SJCRH30 (cell line): ENCODE results near the gene CDC14B. TPM values are rescaled to one million over a fixed set of nuclear protein-coding genes. Genes with fewer than 3 reads are reported as not detected.
"Not testable (repeated sequence)": the region's sequence is repeated elsewhere in the genome, so short reads cannot be mapped to it uniquely, and the experiment has no call there.

ENCODE experiments used
- DNase-seq, 2 experiments: peaks; one replicate each; pipeline ENCODE4 v3.0.0-alpha.2; 2015 to 2020
- H3K27ac ChIP-seq: fragments of 250-450 bp; sonication (Bioruptor Pico); 2 replicates; pipeline ENCODE4 v1.5.1; 2020; ENCODE audit warnings: mild to moderate bottlenecking, moderate library complexity
- H3K27me3 ChIP-seq: fragments of 250-450 bp; sonication (Bioruptor Pico); 2 replicates; pipeline ENCODE4 v1.5.1; 2020; ENCODE audit warnings: mild to moderate bottlenecking, moderate library complexity
- H3K36me3 ChIP-seq: fragments of 250-450 bp; sonication (Bioruptor Pico); 2 replicates; pipeline ENCODE4 v1.5.1; 2020; ENCODE audit warnings: mild to moderate bottlenecking, moderate library complexity
- H3K4me1 ChIP-seq: fragments of 250-450 bp; sonication (Bioruptor Pico); 2 replicates; pipeline ENCODE4 v1.5.1; 2020; ENCODE audit warnings: mild to moderate bottlenecking, moderate library complexity
- H3K4me3 ChIP-seq: fragments of 250-450 bp; sonication (Bioruptor Pico); 2 replicates; pipeline ENCODE4 v1.5.1; 2020; ENCODE audit warnings: mild to moderate bottlenecking, moderate library complexity
- H3K9me3 ChIP-seq: fragments of 250-450 bp; sonication (Bioruptor Pico); replicated peaks from 2 replicates; pipeline ENCODE4 v1.5.1; 2020; ENCODE audit warnings: mild to moderate bottlenecking, moderate library complexity
- total RNA-seq: library from RNA; depleted of rRNA; stranded (reverse); fragments of >200 nt; shearing (Covaris generic); gene quantifications from 2 replicates; pipeline ENCODE4 v1.2.3, GENCODE V29; 2014

The CDC14B gene
- total RNA-seq, 1 experiment from 2014 or later: 37.1 TPM

DNA sequence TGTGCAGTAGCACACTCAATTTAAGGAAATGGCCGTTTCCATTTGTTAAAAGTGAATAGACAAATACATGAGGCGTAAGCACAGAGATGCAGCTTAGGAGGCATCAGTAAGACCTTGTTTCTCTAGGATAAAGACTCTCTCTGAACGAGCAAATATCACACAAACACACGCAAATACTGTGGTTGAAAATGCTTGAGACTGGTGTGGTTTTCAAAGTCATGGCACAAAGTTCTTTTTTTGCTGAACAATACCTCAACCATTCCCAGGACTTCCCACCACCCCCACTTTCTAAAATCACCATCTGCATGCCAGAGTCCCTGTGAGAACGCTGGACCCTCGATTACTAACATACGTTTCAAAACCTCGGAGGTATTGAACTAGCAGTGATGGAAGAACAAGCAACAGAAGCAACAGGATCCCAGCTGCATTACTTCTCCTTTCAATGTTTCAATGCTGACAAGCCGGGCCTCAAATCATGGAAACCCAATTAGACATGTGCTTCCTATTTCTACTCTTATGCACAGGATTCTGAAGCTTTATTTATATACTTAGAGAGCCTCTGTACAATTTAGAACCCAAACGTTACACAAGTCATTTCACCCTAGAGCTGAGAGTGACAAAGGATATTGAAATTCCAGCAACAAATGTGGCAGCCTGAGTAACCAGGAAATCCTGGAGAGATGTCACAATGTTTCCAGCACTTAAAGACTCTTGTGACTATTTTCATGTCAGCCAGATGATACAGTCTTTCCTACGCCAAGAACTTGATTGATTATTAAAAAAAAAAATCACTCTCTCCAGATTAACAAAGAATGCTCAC, 63.9 kb downstream of the CDC14B start:
- no peak for DNase-seq
- Histone ChIP-seq H3K4me3 (no peak overlapping the region), H3K9me3 (peaks cover 6% of the 10 kb centered on the region; the same call in 1 of the 2 replicates), H3K36me3 (peaks cover 9% of the 10 kb centered on the region; the same call in 1 of the 2 replicates), H3K4me1 (no peaks in the 10 kb centered on the region), H3K27ac (no peak overlapping the region), H3K27me3 (no peaks in the 10 kb centered on the region)

DNA sequence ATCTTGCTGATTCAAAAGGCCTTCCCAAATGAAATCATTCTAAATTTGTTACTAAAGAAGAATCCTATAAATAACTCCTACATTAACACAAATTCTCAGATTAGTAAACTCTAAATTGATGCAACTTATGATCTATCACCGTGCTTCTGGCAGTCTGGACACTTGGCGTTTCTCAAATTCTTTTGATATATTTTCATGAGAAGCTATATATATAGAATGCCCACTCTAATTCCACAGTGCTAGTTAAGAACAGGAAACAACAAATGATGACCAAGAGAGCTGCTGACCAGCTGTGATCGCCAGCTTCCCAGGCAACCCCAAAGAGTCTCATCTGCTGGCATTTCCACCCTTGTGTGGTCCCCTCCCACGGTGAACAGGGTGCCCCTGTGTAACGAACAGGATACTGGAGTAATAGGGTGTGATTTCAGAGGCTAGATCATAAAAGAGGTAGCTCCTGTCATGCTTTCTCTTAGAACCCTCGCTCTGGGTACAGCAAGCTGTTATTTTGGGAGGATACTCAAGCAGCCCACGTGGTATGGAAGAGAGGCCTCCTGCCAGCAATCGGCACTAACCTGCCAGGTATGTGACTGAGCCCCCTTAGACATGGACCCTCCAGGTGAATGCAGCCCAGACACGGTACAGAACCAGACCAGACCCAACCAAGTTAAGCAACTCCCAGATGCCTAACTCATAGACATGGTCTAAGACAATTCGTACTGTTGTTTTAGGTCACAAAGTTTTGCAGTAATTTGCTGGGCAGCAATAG, 64.7 kb downstream of the CDC14B start:
- Histone ChIP-seq H3K4me3 (no peak overlapping the region), H3K27me3 (no peaks in the 10 kb centered on the region), H3K36me3 (peaks cover 7% of the 10 kb centered on the region; the same call in 1 of the 2 replicates), H3K27ac (no peak overlapping the region), H3K9me3 (peaks cover 6% of the 10 kb centered on the region; the same call in 1 of the 2 replicates), H3K4me1 (no peaks in the 10 kb centered on the region)
- no peak for DNase-seq

DNA sequence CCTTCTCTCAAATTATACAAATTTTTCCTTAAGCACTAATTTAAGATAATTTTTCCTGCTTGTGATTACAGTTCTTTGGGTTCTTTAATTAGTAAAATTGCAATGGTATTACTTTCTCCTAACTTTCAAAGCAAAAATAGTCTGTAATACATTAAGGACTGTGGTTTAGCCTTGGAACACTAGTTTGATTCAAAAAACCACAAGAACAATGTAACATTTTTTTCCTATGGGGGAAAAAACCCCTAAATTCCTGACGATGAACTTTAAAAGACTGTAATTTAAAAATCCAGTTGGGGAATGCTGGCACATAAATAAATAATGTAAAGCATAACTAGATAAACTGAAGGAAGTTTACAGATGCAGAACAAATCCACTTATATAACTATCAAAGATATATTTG, 65.3 kb downstream of the CDC14B start:
- Histone ChIP-seq H3K27me3 (no peaks in the 10 kb centered on the region), H3K9me3 (peaks cover 6% of the 10 kb centered on the region; the same call in 1 of the 2 replicates), H3K4me1 (no peaks in the 10 kb centered on the region), H3K27ac (no peak overlapping the region), H3K36me3 (peaks cover 7% of the 10 kb centered on the region; the same call in 1 of the 2 replicates), H3K4me3 (no peak overlapping the region)
- no peak for DNase-seq

DNA sequence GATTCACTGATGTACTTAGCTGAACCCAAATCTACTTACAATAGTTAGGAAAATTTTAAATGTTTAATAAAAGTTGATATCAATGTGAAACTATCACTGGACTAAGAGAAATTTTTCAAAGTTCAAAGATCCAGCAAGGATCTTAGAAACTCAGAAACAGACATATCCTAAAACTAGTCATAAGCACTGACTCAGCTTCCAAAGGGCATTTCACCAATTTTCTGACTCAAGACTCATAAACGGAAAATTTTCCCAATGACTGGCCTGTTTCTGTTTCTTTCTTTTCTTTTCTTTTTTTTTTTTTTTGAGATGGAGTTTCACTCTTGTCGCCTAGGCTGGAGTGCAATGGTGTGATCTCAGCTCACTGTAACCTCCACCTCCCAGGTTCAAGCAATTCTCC, 66.6 kb downstream of the CDC14B start:
- no peak overlapping the region for H3K27ac ChIP-seq
- no peak for DNase-seq
- H3K4me3 ChIP-seq: no peak overlapping the region

DNA sequence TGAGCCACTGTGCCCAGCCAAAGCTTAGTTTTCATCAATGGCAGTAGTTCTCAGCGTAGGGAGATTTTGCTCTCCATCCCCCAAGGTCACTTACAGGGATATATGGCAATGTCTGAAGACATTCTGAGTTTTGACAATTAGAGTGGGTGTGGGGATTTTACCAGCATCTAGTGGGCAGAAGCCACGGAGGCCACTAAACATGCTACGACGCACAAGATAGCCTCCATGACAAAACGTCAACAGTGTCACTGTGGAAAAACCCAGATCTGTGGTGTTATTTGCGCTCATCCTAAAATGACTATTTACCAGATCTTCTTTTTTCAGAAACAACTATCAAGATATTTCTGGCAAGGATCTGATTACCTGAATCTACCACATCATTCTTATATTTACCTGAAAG, 68.2 kb downstream of the CDC14B start:
- H3K36me3 ChIP-seq: no peaks in the 10 kb centered on the region

More for the DNA sequence above, 66.6 kb downstream of the CDC14B start:
- no peaks in the 10 kb centered on the region for H3K36me3 ChIP-seq
- no peaks in the 10 kb centered on the region for H3K27me3 ChIP-seq
- no peaks in the 10 kb centered on the region for H3K4me1 ChIP-seq
- no peaks in the 10 kb centered on the region for H3K9me3 ChIP-seq

DNA sequence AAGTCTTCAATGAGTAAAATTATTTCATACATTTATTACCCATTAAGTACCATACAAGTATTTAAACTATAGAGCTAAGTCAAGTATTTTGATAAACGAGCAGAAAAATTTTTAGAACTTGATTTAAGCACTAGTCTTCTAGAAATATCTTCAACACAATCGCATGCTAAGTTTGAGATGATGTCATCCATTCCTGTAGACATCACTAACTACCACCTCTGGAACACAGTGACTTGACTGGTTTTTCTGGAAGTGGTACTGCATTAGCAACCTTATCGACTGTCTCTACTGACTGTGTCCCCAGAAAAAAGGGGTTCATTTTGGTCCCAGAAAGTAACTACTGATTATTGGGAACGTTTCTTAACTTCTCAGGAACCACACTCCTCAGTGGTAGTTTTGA, 69.0 kb downstream of the CDC14B start:
- no peak overlapping the region for H3K27ac ChIP-seq
- H3K9me3 ChIP-seq: 0 out of 2 replicates have a peak, but pooled peaks cover 4% of the 10 kb centered on the region
- no peak for DNase-seq
- no peak overlapping the region for H3K4me3 ChIP-seq
- no peaks in the 10 kb centered on the region; the same call in 1 of the 2 replicates for H3K36me3 ChIP-seq
- no peaks in the 10 kb centered on the region for H3K4me1 ChIP-seq
- H3K27me3 ChIP-seq: no peaks in the 10 kb centered on the region

More for the DNA sequence above, 68.2 kb downstream of the CDC14B start:
- H3K4me1 ChIP-seq: no peaks in the 10 kb centered on the region
- H3K27ac ChIP-seq: no peak overlapping the region
- H3K9me3 ChIP-seq: no peaks in the 10 kb centered on the region
- DNase-seq: no peak
- H3K27me3 ChIP-seq: no peaks in the 10 kb centered on the region
- no peak overlapping the region for H3K4me3 ChIP-seq

DNA sequence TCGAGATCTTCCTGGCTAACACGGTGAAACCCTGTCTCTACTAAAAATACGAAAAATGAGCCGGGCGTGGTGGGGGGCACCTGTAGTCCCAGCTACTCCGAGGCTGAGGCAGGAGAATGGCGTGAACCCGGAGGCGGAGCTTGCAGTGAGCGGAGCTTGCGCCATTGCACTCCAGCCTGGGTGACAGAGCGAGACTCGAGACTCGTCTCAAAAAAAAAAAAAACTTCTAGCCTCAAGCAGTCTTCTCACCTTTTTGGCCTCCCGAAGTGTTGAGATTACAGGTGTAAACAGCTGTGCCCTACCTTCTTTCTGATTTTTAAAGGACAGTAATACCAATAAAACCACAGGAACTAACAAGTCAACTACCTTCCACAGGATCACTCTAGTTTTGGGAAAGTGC, 76.5 kb downstream of the CDC14B start:
- H3K27ac ChIP-seq, H3K9me3 ChIP-seq, H3K4me1 ChIP-seq, H3K36me3 ChIP-seq, H3K27me3 ChIP-seq, DNase-seq, H3K4me3 ChIP-seq: not testable (repeated sequence)

DNA sequence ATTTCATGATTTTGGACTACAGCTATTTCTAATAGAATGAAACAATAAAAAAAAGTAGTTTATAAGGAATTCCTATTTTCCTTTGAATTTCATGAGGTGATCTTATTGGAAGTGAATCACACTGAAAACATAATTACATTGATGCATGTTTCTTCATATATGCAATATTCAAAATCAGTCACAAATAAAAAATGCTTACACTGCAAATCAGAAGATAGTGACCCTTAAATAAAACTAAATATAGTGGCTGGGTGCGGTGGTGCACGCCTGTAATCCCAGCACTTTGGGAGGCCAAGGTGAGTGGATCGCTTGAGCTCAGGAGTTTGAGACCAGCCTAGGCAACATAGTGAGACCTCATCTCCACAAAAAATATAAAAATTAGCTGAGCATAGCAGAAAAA, 79.5 kb downstream of the CDC14B start:
- no peak overlapping the region for H3K4me3 ChIP-seq
- no peak for DNase-seq
- H3K9me3 ChIP-seq: no peaks in the 10 kb centered on the region
- no peak overlapping the region for H3K27ac ChIP-seq
- no peaks in the 10 kb centered on the region for H3K27me3 ChIP-seq
- no peaks in the 10 kb centered on the region for H3K4me1 ChIP-seq
- H3K36me3 ChIP-seq: no peaks in the 10 kb centered on the region; the same call in 1 of the 2 replicates

DNA sequence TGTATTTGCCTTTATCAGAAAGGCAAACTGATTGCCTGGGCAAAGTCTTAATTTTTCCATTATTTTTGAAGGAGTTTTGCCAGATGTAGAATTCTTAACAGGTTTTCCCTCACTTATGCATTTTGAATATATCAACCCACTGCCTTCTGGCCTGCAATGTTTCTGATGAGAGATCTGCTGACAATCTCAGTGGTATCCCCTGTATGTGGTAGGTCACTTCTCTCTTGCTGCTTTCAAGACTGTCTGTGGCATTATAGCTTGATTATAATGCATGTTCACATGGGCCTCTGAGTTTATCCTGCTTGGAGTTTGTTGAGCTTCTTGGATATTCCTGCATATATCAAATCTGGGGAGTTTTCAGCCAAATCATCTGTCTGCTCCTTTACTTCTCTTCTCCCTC, 87.5 kb downstream of the CDC14B start:
- Histone ChIP-seq H3K27ac (no peak overlapping the region), H3K27me3 (no peaks in the 10 kb centered on the region), H3K36me3 (peaks cover 26% of the 10 kb centered on the region), H3K4me1 (no peaks in the 10 kb centered on the region), H3K4me3 (no peak overlapping the region), H3K9me3 (peaks cover 2% of the 10 kb centered on the region; the same call in 1 of the 2 replicates)
- no peak for DNase-seq

DNA sequence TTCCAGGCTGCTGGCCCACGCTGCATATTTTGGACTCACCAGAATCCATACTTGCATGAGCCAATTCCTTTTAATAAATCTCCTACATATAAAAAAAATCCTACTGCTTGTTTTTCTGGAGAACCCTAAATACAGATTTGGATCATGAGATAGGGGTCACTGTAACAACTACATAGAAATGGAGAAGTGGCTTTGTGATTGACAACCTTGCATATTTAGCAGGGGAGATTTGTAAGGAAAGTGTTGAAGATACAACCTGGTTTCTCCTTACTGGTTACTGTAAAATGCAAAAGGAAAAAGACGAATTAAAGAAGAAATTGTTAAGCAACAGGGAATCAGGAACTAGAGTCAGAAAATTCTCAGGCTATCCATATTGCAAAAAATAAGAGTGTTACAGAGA, 94.9 kb downstream of the CDC14B start:
- Histone ChIP-seq H3K9me3 (no peaks in the 10 kb centered on the region), H3K27ac (no peak overlapping the region), H3K4me3 (no peak overlapping the region), H3K4me1 (no peaks in the 10 kb centered on the region), H3K36me3 (peaks cover 18% of the 10 kb centered on the region), H3K27me3 (no peaks in the 10 kb centered on the region)
- DNase-seq: no peak

DNA sequence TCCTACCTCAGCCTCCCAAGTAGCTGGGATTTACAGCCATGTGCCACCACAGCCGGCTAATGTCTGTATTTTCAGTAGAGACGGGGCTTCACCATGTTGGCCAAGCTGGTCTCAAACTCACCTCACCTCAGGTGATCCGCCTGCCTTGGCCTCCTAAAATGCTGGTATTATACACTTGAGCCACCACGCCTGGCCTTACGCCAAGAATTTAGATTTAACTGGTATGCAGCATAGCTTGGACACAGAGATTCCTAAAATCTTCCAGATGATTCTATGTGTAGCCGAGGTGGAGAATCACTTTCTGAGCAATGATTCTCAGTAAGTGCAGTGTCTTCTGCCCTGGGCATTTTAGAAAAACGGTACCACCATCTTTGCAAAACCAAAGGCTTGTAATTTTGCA, 95.6 kb downstream of the CDC14B start:
- no peak for DNase-seq
- no peak overlapping the region for H3K4me3 ChIP-seq
- no peaks in the 10 kb centered on the region for H3K4me1 ChIP-seq
- no peaks in the 10 kb centered on the region for H3K27me3 ChIP-seq
- H3K9me3 ChIP-seq: no peaks in the 10 kb centered on the region
- H3K36me3 ChIP-seq: peaks cover 17% of the 10 kb centered on the region
- H3K27ac ChIP-seq: no peak overlapping the region

DNA sequence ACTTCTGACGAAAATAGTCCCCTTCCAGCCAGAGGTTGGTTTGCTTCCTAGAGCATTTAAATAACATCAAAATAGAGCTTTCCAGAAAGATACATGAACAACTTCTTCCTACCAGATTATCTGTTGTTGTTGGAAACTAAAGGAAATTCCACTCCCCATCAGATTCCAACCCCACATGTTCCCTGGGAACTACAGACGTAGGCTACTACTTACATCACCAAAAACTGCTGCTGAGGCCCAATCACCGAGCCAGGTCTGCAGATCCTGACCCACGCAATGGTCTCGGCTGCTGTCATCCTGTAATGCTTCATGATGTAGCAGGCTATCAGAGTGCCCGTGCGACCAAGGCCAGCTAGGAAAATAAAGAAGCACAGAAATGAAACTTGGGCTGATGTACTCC, 96.3 kb downstream of the CDC14B start:
- H3K4me3 ChIP-seq: no peak overlapping the region
- H3K9me3 ChIP-seq: no peaks in the 10 kb centered on the region
- H3K36me3 ChIP-seq: peaks cover 20% of the 10 kb centered on the region
- no peaks in the 10 kb centered on the region for H3K4me1 ChIP-seq
- H3K27ac ChIP-seq: no peak overlapping the region
- DNase-seq: no peak
- no peaks in the 10 kb centered on the region for H3K27me3 ChIP-seq

DNA sequence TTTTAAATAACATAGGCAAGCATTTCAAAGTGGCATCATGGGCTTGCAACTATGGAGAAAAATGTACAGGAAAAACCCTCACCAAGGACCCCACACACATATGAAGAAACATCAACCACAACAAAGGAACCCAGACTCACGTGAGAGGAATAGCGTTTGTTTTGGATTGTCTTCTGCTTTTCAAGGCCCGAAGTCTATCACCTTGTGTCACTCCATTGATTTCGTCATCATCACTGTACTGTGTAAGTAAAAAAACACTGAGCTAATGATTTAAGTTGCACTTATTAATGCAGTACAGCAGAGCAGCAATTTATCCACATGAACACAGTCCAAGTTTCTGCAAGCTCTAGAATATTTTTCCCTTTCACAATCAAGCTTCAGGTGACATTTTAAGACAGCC, 97.3 kb downstream of the CDC14B start:
- Histone ChIP-seq H3K27me3 (no peaks in the 10 kb centered on the region), H3K4me3 (no peak overlapping the region), H3K27ac (no peak overlapping the region), H3K4me1 (no peaks in the 10 kb centered on the region), H3K36me3 (peaks cover 21% of the 10 kb centered on the region), H3K9me3 (no peaks in the 10 kb centered on the region)
- no peak for DNase-seq

DNA sequence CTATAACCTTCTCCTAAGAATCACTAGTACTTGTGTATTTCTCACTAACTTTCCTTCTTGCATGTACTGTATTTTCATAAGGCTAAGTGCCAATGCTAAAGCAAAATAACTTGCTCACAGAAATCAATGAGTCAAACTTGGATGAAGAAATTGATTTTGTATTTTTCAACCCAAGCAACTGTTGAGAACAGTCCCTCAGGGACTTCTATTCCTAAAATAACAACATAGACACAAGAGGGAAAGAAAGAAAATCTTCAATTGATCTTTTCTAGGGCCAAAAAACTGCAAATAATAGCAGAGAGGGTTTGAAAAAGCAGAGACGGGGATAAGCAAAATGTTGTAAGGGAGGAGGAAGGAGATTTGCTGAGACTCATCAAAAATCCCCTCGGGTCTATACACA, 99.9 kb downstream of the CDC14B start:
- Histone ChIP-seq H3K4me1 (no peaks in the 10 kb centered on the region), H3K4me3 (no peak overlapping the region), H3K9me3 (no peaks in the 10 kb centered on the region), H3K36me3 (peaks cover 23% of the 10 kb centered on the region), H3K27me3 (no peaks in the 10 kb centered on the region), H3K27ac (no peak overlapping the region)
- no peak for DNase-seq

DNA sequence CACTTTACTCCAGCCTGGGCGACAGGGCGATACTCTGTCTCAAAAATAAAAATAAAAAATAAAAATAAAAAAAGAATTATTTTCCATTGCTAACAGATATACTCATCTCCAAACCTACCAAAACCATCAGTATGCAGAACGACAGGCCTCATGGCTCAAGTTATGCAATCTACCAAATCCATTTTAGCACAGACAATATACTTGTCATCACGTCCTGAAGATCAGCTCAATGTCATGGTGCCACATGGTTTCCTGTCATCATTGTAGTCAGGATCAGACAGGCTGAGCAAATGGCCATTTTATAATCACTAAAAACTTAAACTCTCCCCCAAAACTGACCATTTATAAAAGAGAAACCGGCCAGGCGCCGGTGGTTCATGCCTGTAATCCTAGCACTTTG, 100.5 kb downstream of the CDC14B start:
- DNase-seq: no peak
- Histone ChIP-seq H3K36me3 (peaks cover 27% of the 10 kb centered on the region), H3K4me1 (no peaks in the 10 kb centered on the region), H3K27me3 (no peaks in the 10 kb centered on the region), H3K9me3 (no peaks in the 10 kb centered on the region), H3K4me3 (no peak overlapping the region), H3K27ac (no peak overlapping the region)
